NT2/D1 (cell line): ENCODE measurements around the gene WDFY4.

ENCODE experiments used
- YY1 ChIP-seq: IDR thresholded peaks from 2 replicates; pipeline ENCODE4 v1.6.1; 2011; ENCODE audit not compliant: insufficient read length, insufficient read depth
- ZNF274 ChIP-seq: IDR thresholded peaks from 2 replicates; pipeline ENCODE4 v1.6.1; 2011; ENCODE audit warnings: mild to moderate bottlenecking, low read depth, low read length

DNA sequence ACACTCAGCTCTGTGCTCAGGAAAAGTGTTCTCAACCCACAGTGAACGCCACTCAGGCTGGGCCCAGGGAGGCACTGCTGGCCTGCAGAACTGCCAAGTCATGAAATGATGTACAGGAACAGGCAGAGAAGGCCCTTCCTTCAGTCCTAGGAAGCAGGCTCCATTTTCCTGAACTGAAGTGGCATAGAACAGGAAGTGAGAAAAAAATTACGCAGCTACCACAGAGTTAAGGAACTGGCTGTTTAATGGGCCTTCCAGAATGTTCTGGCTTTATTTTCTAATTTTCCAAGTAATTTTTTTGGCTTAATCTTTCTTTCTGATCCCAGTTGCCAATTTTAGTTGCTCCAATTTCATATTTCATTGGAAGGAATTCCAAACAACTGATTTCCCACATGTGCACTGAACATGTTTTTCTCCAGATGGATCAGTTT, 215.7 kb downstream of the WDFY4 start:
- TF ChIP-seq ZNF274 (no peak), YY1 (no peak)
